GM12801 (cell line): ENCODE data around the gene ATRN.

Experiments
- CTCF ChIP-seq: IDR thresholded peaks from one replicate; pipeline ENCODE4 v1.5.1; 2011; ENCODE audit warnings: control low read depth; ENCODE audit not compliant: insufficient read length; ENCODE audit errors: extremely low read depth

The ATRN gene

GRCh38 chr20:3532089-3532615, 61.3 kb downstream of the ATRN start:
- TF ChIP-seq CTCF = no peak

- no peak for TF ChIP-seq CTCF
Measured at GRCh38 chr20:3539311-3540107, 68.7 kb downstream of the ATRN start.

GRCh38 chr20:3541887-3542721, 71.3 kb downstream of the ATRN start:
- TF ChIP-seq CTCF = no peak

- no peak for TF ChIP-seq CTCF
Measured at GRCh38 chr20:3543901-3544507, 73.2 kb downstream of the ATRN start.

- TF ChIP-seq CTCF = no peak
Measured at GRCh38 chr20:3545401-3545925, 74.6 kb downstream of the ATRN start.

GRCh38 chr20:3547906-3548305, 77.1 kb downstream of the ATRN start:
- no peak for TF ChIP-seq CTCF

- TF ChIP-seq CTCF = no peak
Measured at GRCh38 chr20:3550837-3551236, 80.0 kb downstream of the ATRN start.
